ENCODE results near the gene CGNL1.

CGNL1 gene

DNA sequence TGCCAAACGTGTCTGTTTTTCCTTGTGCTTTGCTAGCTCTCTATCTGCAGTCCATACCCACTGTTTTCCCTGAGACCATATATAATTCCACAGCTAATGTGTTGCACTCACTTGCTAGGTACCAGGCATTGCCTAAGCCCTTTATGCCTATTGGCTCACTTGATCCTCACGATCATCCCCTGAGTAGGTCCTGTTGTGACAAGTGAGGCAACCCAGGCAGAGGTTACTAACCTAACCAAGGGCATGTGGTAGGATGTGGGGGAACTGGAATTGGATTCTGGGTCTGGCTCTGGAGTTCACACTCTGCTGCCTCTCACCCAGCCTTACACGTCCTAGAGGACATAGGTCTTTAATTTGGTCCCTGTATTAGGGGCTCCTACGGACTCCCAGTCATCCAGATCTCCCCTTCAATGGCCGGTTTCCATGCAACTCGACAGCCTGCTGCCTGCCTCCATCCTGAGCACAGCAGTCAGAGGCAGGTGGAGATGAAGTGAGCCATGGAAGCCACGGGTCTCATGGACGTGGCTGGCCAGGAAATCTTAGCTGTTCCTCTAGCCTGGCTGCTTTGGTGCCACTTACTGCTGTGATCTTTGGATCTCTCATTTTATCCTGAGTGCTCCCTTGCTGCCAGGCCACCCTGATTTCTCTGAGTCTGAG is 176.5 kb downstream of the CGNL1 start:
- Histone ChIP-seq H3K4me3 (ENCODE audit: low read depth, low read length) (no peak overlapping the region), H3K27me3 (replicated peaks) (no peaks in the 10 kb centered on the region), H3K36me3 (replicated peaks) (no peaks in the 10 kb centered on the region), H3K27ac (no peak overlapping the region)
- no peak for DNase-seq
- in situ Hi-C loops (cut with HindIII; ENCODE audit: low pct_ligation_motif_present, low sequenced_read_pairs), result no loop called here
- no peak for TF ChIP-seq CTCF (IDR thresholded peaks at IDR 0.05; ENCODE audit: low read depth, low read length, missing control alignments)

- no peak overlapping the region for H3K4me3 ChIP-seq (ENCODE audit: low read depth, low read length)
- H3K27ac ChIP-seq, result no peak overlapping the region
- no peaks in the 10 kb centered on the region for H3K27me3 ChIP-seq (replicated peaks)
- in situ Hi-C loops (cut with HindIII; ENCODE audit: low pct_ligation_motif_present, low sequenced_read_pairs), result no loop called here
- no peak for DNase-seq
- H3K36me3 ChIP-seq (replicated peaks), result no peaks in the 10 kb centered on the region
- TF ChIP-seq CTCF (IDR thresholded peaks at IDR 0.05; ENCODE audit: low read depth, low read length, missing control alignments), result no peak
Measured at GRCh38 chr15:57553526-57553925, 177.2 kb downstream of the CGNL1 start.

DNA sequence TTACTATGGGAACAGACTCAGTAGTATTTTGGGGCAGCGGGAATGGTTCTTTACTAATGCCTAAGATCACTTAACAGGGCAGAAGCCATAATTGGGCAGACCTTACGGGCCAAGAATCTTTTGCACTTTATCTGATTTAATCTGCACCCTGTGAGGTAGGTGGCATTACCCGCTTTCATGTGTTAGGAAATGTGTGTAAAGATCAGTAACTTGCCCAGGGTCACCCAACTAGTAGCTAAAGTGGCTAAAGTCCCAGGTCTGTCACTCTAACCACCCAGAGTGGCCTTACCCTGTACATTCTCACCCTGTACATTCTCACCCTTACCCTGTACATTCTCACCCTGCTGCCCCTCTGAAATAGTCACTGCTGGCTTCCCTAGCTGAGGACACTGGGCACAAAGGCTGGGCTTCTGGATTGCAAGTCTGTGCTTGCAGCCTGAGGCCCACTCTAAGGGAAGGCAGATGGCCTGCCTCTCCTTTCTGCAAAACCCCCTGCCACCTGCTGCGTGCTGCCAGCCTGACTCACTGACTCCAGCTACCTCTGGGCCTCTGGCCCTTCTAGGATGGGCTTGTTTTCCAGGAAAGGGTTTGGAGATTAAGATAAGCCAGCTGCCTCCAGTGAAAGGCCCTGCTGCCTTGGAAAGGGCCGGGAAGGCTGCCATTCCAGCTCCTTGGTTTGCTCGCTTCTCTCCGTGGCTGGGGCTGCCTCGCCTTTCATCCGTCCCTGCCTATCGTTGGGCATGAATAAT is 177.9 kb downstream of the CGNL1 start:
- TF ChIP-seq CTCF (IDR thresholded peaks at IDR 0.05; ENCODE audit: low read depth, low read length, missing control alignments), result no peak
- Histone ChIP-seq H3K27me3 (replicated peaks) (no peaks in the 10 kb centered on the region), H3K4me3 (ENCODE audit: low read depth, low read length) (no peak overlapping the region), H3K36me3 (replicated peaks) (no peaks in the 10 kb centered on the region), H3K27ac (no peak overlapping the region)
- DNase-seq, result no peak
- in situ Hi-C loops (cut with HindIII; ENCODE audit: low pct_ligation_motif_present, low sequenced_read_pairs), result no loop called here

DNA sequence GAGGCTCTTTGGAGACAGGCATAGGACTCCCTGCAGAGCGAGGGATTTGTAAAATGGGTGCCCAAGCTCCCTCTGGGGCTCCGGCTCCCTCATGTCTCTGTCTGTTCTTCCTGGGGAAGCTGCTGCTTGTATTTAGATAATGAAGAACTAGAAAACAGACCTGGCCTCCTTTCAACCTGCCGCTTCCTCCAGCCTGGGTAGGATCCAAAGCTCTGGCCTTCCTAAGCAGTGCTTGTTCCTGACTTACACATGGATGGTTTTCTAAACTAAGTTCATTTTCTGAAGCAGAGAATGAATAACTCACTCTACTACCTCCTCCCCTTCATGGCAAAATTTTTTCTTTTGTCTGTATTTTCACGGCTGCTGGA is 178.5 kb downstream of the CGNL1 start:
- no peaks in the 10 kb centered on the region for H3K27me3 ChIP-seq (replicated peaks)

DNA sequence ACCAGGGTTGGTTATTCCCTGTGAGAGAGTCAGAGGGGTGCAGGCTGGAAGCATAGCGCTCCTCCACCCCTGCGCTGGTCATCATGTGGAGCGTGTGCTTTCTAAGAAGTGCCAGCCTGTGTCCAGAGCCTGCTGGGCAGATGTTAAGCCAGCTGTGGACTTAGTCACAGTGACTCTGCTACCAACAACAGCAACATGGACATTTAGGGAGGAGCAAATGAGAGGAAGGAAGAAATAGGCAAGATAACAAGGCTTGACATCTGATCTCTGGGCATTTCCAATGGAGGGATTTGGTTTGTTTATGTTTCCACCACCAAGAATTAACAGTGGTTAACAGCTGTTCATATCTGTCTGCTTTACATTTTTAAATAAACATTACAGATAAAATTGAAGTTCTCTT is 179.0 kb downstream of the CGNL1 start:
- no peak for TF ChIP-seq CTCF (IDR thresholded peaks at IDR 0.05; ENCODE audit: low read depth, low read length, missing control alignments)
- no peak for DNase-seq
- in situ Hi-C loops (cut with HindIII; ENCODE audit: low pct_ligation_motif_present, low sequenced_read_pairs), result no loop called here
- no peaks in the 10 kb centered on the region for H3K36me3 ChIP-seq (replicated peaks)
- H3K27me3 ChIP-seq (replicated peaks), result no peaks in the 10 kb centered on the region
- no peak overlapping the region for H3K27ac ChIP-seq
- H3K4me3 ChIP-seq (ENCODE audit: low read depth, low read length), result no peak overlapping the region

More for the DNA sequence above, 178.5 kb downstream of the CGNL1 start:
- no peak for TF ChIP-seq CTCF (IDR thresholded peaks at IDR 0.05; ENCODE audit: low read depth, low read length, missing control alignments)
- Histone ChIP-seq H3K27ac (no peak overlapping the region), H3K36me3 (replicated peaks) (no peaks in the 10 kb centered on the region), H3K4me3 (ENCODE audit: low read depth, low read length) (no peak overlapping the region)
- in situ Hi-C loops (cut with HindIII; ENCODE audit: low pct_ligation_motif_present, low sequenced_read_pairs), result no loop called here
- no peak for DNase-seq

Measured in brain microvascular endothelial cell (primary cell).